OCI-LY1 (cell line): ENCODE data around the gene CELA2A.

Source experiments
- H2AFZ ChIP-seq: fragments of 200-600 bp; sonication (generic), shearing (Covaris generic); 2 replicates; pipeline ENCODE4 v1.6.0; 2014; ENCODE audit warnings: antibody characterized with exemption, mild to moderate bottlenecking, low read length
- H3F3A ChIP-seq: fragments of 200-600 bp; sonication (generic), shearing (Covaris generic); 2 replicates; pipeline ENCODE4 v1.6.0; 2014; ENCODE audit warnings: mild to moderate bottlenecking, antibody characterized with exemption, low read length, moderate library complexity; ENCODE audit not compliant: insufficient read depth
- H3K27ac ChIP-seq: fragments of 200-600 bp; sonication (generic); 2 replicates; pipeline ENCODE4 v1.5.1; 2014; ENCODE audit warnings: low read length, mixed run types, mild to moderate bottlenecking, low read depth; ENCODE audit not compliant: poor library complexity, severe bottlenecking
- H3K27me3 ChIP-seq: fragments of 200-600 bp; sonication (generic); 2 replicates; pipeline ENCODE4 v1.6.0; 2014; ENCODE audit warnings: antibody characterized with exemption, mild to moderate bottlenecking, low read length, moderate library complexity; ENCODE audit not compliant: insufficient read depth
- H3K36me3 ChIP-seq: fragments of 200-600 bp; sonication (generic); 2 replicates; pipeline ENCODE4 v1.6.1; 2014; ENCODE audit warnings: mild to moderate bottlenecking, antibody characterized with exemption, low read length, moderate library complexity, mixed read lengths; ENCODE audit not compliant: insufficient read depth
- H3K4me1 ChIP-seq: fragments of 200-600 bp; sonication (generic); 2 replicates; pipeline ENCODE4 v1.5.1; 2014; ENCODE audit warnings: mild to moderate bottlenecking, low read length, moderate library complexity; ENCODE audit not compliant: insufficient read depth, severe bottlenecking
- H3K4me2 ChIP-seq: fragments of 200-600 bp; sonication (generic), shearing (Covaris generic); 2 replicates; pipeline ENCODE4 v1.6.1; 2014; ENCODE audit warnings: low read length
- H3K4me3 ChIP-seq: fragments of 200-600 bp; sonication (generic); 2 replicates; pipeline ENCODE4 v1.5.1; 2014; ENCODE audit warnings: low read length, low read depth, mild to moderate bottlenecking, mixed read lengths; ENCODE audit not compliant: poor library complexity, severe bottlenecking
- H3K79me2 ChIP-seq: fragments of 200-600 bp; shearing (Covaris generic); 2 replicates; pipeline ENCODE4 v1.6.1; 2016; ENCODE audit warnings: mixed run types, low read length, mixed read lengths; ENCODE audit not compliant: insufficient read depth
- H3K9ac ChIP-seq: fragments of 200-600 bp; sonication (generic), shearing (Covaris generic); 2 replicates; pipeline ENCODE4 v1.6.1; 2014; ENCODE audit warnings: mild to moderate bottlenecking, low read length, mixed read lengths
- H3K9me2 ChIP-seq: fragments of 200-600 bp; sonication (generic), shearing (Covaris generic); 2 replicates; pipeline ENCODE4 v1.6.1; 2014; ENCODE audit warnings: low read depth, mild to moderate bottlenecking, low read length, mixed read lengths
- H3K9me3 ChIP-seq: fragments of 200-600 bp; shearing (Covaris generic); 2 replicates; pipeline ENCODE4 v1.6.1; 2014; ENCODE audit warnings: low read length, mixed read lengths
- H4K20me1 ChIP-seq: fragments of 200-600 bp; sonication (generic), shearing (Covaris generic); 2 replicates; pipeline ENCODE4 v1.6.0; 2016; ENCODE audit warnings: mild to moderate bottlenecking, low read length; ENCODE audit not compliant: insufficient read depth
- EZH2 ChIP-seq: fragments of 200-600 bp; sonication (generic), shearing (Covaris generic); IDR thresholded peaks from 2 replicates; pipeline ENCODE4 v1.8.0; 2017; ENCODE audit warnings: borderline replicate concordance, mixed run types, mild to moderate bottlenecking, antibody characterized with exemption, low read length, moderate library complexity, mixed read lengths
- TF ChIP-seq, protein P1 (sequence below): fragments of 200-600 bp; sonication (generic), shearing (Covaris generic); IDR thresholded peaks from 2 replicates; pipeline ENCODE4 v1.5.1; 2017; ENCODE audit warnings: mild to moderate bottlenecking, antibody characterized with exemption, low read length, moderate library complexity, mixed read lengths

The CELA2A gene

DNA sequence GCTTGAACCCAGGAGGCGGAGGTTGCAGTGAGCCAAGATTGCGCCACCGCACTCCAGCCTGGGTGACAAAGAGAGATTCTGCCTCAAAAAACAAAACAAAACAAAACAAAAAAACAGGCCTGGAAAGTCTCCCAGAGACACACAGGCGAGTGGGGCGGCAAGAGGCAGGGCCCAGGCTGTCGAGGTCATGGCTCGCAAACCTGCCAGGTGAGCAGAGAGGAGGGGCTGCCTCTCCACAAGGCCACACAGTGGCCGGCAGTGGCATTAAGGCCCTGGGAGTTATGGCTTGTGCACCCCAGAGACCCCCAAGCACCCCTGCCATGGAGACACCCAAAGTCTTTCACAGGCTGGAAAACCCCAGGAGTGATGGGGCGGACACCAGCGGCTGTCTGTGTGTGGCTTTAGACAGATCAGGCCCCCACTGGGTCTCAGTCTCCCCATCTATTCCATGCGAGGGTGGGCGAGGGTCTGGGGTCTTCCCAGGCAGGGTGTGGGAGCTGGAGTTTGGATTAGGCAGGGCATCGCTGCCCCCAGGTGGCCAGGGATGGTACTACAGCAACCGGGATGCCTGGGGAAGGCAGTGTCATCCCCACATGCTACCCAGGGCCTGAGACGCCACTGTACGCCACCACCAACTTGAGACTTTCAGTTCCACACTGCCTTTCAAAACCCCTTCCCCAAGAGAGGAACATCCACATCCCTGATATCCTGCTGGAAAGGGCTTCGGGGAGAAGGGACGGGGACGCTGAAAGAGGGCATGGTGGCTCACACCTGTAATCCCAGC lies 25.6 kb upstream of the CELA2A start:
- Histone ChIP-seq H3K9me3 (no peaks in the 10 kb centered on the region), H3K4me1 (no peaks in the 10 kb centered on the region), H3K27me3 (peaks cover 5% of the 10 kb centered on the region; the same call in 1 of the 2 replicates), H3K4me2 (no peak overlapping the region), H3K4me3 (no peak overlapping the region), H3K9ac (no peak overlapping the region), H4K20me1 (no peaks in the 10 kb centered on the region), H2AFZ (no peak overlapping the region), H3F3A (no peaks in the 10 kb centered on the region), H3K9me2 (no peaks in the 10 kb centered on the region), H3K27ac (no peak overlapping the region), H3K79me2 (no peaks in the 10 kb centered on the region), H3K36me3 (no peaks in the 10 kb centered on the region)
- no peak for TF ChIP-seq EZH2
- TF ChIP-seq, protein P1, sequence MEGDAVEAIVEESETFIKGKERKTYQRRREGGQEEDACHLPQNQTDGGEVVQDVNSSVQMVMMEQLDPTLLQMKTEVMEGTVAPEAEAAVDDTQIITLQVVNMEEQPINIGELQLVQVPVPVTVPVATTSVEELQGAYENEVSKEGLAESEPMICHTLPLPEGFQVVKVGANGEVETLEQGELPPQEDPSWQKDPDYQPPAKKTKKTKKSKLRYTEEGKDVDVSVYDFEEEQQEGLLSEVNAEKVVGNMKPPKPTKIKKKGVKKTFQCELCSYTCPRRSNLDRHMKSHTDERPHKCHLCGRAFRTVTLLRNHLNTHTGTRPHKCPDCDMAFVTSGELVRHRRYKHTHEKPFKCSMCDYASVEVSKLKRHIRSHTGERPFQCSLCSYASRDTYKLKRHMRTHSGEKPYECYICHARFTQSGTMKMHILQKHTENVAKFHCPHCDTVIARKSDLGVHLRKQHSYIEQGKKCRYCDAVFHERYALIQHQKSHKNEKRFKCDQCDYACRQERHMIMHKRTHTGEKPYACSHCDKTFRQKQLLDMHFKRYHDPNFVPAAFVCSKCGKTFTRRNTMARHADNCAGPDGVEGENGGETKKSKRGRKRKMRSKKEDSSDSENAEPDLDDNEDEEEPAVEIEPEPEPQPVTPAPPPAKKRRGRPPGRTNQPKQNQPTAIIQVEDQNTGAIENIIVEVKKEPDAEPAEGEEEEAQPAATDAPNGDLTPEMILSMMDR = peak; percentile 97

DNA sequence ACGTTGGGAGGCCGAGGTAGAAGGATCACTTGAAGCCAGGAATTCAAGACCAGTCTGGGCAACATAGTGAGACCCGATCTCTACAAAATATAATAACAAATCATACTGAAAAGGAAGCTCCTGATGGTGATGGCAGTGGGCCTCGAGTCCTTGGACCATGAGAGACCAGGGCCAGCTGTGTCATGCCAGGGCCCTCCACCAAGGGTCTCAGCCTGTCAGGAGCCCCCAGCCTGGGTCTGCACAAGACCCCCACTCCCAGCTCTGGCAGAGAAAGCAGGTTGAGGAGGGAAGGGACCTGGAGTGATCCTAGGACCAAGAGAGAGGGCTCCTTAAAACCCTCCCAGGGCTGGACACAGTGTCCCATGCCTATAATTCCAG lies 25.0 kb upstream of the CELA2A start:
- H3K9ac ChIP-seq = no peak overlapping the region
- peaks cover 5% of the 10 kb centered on the region; the same call in 1 of the 2 replicates for H3K27me3 ChIP-seq
- no peak overlapping the region for H2AFZ ChIP-seq
- no peak overlapping the region for H3K27ac ChIP-seq
- H3K9me2 ChIP-seq = no peaks in the 10 kb centered on the region
- no peak overlapping the region for H3K4me2 ChIP-seq
- H3K36me3 ChIP-seq = no peaks in the 10 kb centered on the region
- no peaks in the 10 kb centered on the region for H4K20me1 ChIP-seq
- no peak overlapping the region for H3K4me3 ChIP-seq
- H3K9me3 ChIP-seq = no peaks in the 10 kb centered on the region
- TF ChIP-seq, protein P1 = no peak
- TF ChIP-seq EZH2 = no peak
- no peaks in the 10 kb centered on the region for H3F3A ChIP-seq
- no peaks in the 10 kb centered on the region for H3K4me1 ChIP-seq
- H3K79me2 ChIP-seq = no peaks in the 10 kb centered on the region

DNA sequence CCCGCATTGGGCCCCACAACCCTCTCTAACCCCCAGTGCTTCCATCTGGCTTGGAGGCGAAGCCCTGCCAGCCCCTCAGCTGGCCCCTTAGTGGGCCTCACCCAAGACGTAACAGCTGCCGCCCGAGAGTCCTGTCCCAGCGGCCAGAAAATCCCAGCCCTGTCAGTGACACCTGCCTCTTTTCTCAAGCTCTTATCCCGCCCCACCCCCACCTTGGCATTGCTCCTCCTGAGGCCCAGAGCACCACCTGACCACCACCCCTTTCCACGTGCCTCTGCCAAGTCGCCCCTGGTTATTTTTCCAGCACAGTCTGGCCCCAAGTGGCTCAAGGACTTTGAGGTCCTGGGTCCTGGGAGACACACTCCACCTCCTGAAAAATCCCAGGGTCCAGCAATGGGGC lies 24.2 kb upstream of the CELA2A start:
- H2AFZ ChIP-seq = no peak overlapping the region
- H3K4me1 ChIP-seq = no peaks in the 10 kb centered on the region
- H3K9me3 ChIP-seq = no peaks in the 10 kb centered on the region
- TF ChIP-seq, protein P1 = no peak
- no peak for TF ChIP-seq EZH2
- no peak overlapping the region for H3K4me2 ChIP-seq
- no peaks in the 10 kb centered on the region for H3F3A ChIP-seq
- no peaks in the 10 kb centered on the region for H3K9me2 ChIP-seq
- no peak overlapping the region for H3K4me3 ChIP-seq
- H4K20me1 ChIP-seq = no peaks in the 10 kb centered on the region
- peaks cover 5% of the 10 kb centered on the region; the same call in 1 of the 2 replicates for H3K27me3 ChIP-seq
- H3K9ac ChIP-seq = no peak overlapping the region
- no peak overlapping the region for H3K27ac ChIP-seq
- H3K79me2 ChIP-seq = no peaks in the 10 kb centered on the region
- no peaks in the 10 kb centered on the region for H3K36me3 ChIP-seq
